ENCODE results near the gene KMT2D.

Gene KMT2D

DNA sequence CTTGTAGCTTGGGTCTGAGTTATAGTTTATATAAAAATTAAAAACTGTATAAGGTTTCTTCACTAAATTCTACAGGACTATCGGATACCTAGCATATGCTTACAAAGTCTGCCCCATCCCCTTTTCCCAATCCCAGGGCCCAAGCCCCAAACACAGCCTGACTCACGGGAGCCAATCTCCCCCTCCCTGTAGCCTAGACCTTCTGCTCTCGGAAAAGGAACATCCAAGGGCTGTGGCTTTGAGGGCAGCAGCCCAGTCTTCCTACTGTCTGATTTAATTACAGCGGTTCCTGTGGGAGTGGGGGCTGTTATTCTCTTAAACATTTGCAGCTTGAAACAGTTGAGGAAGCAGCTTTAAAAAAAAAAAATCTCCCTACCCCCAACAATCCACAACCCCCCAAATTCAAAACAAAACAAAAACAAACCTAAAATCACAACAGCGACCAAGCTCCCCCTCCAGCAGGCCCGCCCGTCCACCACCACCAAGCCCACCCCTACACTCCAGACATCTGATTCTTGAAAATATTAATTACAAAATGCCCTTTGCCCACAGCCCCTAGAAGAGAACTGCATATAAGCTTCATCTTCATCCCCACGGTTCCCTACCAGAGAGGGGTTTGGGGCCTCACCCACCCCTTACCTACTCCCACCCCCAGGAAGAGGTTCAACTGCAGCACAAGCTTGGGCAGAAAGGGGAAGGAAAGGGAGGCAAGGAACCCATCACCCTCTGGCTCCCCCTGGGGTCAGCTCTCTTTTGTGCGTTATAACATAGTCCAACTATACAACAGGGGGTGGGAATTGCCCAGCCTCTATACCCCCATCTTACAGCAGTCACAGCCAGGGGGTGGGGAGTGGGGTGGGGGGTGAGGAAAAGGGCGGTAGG lies 40.9 kb downstream of the KMT2D start:
- DNase-seq (ENCODE audit: low read depth in 2 of 2), result peak in 1 of 2 donors; percentile 14

DNA sequence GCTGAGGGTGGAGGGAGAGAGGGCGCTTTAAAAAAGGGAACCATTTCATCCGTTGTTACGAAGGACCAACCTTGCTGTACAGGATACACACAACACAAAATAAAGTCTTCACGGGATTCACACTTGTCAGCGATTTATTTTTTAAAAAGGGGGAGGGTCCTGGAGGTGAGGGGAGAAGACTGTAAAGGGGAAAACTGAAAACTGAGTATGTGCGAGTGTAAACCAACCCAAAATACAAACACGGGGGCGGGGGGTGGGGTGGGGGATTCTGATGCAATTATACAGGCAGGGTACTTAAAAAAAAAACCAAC lies 41.5 kb downstream of the KMT2D start:
- DNase-seq (ENCODE audit: low read depth in 2 of 2), result no peak

DNA sequence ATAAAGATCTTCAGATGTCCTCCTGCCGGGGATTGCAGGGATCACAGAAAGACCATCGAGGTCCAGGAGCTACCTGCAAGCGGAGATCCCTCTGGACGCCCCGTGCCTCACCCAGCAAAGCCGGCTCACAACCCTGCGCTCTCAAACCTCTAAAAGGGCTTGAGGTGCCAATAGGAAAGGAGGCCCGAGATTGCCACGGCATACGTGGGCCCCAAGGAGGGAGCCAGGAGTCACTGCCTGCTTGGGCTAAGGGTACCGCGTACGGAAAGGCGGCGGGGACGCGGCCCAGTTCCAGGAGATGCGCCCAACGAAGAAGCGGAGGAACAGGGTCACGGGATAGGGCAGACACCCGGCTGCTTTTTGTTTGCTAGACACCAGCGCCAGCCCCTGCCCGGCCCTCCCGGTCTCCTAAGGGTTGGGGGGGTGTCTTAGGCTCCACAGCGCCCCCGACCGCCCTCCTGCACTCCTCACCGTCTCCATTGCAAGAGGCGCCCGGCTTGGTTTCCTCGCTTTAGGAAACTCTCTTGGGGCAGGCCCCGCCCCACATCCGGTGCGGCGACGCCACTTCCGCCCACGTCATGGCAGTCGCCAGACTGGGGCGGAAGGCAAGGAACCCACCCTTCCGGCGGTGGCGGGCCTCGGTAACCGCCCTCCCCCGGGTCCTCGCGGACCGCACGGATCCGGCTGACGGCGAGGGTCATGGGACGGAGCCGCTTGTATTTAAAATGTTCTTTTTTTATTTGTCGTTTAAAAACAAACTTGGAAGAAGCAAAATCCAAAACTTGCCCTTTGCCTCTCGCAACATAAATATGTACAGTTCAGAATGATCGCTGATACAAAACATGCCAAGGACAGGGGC lies 42.1 kb downstream of the KMT2D start, which contains the start of gene PRKAG1:
PRKAG1 (minus strand) TSS at position 516 of the 859 bp plus-strand sequence; CDS start at position 480, 36 bp downstream.
- peak; percentile 91 for DNase-seq (ENCODE audit: low read depth in 2 of 2)

DNA sequence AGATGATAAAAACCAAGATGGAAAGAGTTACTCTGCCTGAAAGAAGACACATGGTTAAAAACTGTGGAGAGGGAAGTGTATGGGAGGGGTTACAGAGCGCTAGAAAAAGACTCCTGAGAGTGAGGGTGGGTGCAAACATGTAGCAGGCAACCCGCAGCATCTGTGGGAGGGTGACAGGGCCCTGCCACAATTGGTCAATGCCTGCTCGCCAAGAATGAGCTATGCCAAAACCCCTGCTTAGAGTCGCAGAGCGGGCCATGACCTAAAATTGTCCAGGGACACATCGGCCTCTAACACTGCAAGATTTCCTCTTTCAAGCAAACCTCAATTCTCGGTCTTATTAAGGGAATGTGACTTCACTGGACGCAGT lies 42.7 kb downstream of the KMT2D start:
- peak; percentile 33 to 44 for DNase-seq (ENCODE audit: low read depth in 2 of 2)

DNA sequence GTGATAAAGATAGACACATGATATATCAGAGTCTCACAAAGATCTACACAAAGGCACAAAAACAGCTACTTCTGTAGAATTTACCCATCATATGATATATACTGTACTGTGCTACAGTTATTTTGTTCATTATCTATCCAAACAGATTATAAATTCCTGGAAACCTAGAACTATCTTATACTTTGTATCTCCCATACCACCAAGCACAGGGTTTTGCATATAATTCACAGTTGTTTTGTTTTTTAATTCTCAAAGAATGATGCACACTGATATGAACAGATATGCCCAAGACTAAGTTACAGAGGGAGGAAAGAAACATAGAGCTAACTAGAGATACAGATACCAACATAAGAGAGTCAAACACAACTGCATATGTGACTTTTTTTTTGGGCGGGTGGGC lies 45.4 kb downstream of the KMT2D start:
- DNase-seq (ENCODE audit: low read depth in 2 of 2), result no peak

DNA sequence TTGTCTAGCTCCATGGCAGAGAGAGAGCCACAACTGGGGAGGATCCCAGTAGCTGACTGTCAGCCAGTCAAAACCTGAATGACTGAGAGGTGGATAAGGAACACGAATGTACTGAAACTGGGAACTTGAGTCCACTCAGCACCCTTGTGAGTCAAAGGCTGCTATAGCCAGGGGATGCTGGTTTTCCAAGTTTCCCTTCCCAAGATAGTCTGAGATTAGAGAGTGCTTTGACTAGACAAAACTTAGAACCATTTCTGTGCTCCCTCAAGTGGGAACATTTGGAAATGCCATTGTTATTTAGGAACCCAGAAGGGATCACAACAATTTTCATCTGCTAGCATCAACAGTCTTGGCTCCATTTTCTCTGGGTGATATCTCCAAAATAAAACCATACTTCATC lies 46.0 kb downstream of the KMT2D start:
- no peak for DNase-seq (ENCODE audit: low read depth in 2 of 2)

DNA sequence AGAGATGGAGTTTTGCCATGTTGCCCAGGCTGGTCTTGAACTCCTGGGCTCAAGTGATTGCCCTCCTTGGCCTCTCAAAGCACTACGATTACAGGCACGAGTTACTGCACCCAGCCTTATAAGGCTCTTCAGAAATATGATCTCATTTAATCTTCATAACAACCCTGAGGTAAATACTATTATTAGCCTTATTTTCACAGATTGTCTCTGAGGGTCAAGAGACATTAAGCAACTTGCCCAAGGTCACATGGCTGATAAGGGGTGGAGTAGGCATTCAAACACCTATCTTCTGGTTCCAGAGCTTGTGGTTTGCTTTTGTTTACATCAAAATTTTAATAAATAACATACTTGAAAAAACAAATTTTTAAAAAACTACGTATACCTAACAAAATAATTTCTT lies 47.2 kb downstream of the KMT2D start:
- DNase-seq (ENCODE audit: low read depth in 2 of 2), result no peak

DNA sequence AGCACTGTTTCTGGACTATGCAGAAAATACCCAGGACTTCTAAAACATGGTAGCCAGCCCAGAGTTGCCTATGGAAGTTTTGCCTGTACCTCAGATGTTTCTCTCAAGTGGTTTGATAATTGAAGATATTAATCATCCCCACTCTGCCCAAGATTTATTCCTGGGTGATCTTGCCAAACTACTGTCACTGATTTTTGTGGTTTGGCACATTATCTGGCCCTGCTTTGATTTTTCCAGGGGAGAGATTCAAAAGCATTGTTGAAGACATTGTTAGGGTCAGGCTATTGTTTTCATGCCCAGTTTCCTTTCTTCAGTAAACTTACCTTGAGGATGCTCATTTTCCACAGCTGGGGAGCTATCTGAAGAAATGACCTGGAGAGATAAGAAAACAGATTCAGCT lies 47.9 kb downstream of the KMT2D start:
- no peak for DNase-seq (ENCODE audit: low read depth in 2 of 2)
